ENCODE data around the gene ST7. TPM values are rescaled to one million over a fixed set of nuclear protein-coding genes. Genes with fewer than 3 reads are reported as not detected.
"Not testable (repeated sequence)": the region's sequence is repeated elsewhere in the genome, so short reads cannot be mapped to it uniquely, and the experiment has no call there.

ST7 gene
- total RNA-seq, 2 experiments from 2014 or later: 5.2 to 7.0 TPM

GRCh38 chr7:116953906-116954838 lies 871 bp downstream of the ST7 start:
- H3K27ac Mint-ChIP-seq: peak overlapping the region; percentile 91
- H3K4me1 Mint-ChIP-seq: peaks cover 23% of the 10 kb centered on the region
- ChIA-PET CTCF (interaction anchor here (0.9 kb wide), 1 partner anchor 24 kb away, joined by 7 read pairs; no protein-coding TSS in a partner anchor), POLR2A (no interaction called here)
- peaks cover 3% of the 10 kb centered on the region for H3K36me3 Mint-ChIP-seq (ENCODE audit: low read depth)
- no peaks in the 10 kb centered on the region for H3K27me3 Mint-ChIP-seq
- peak overlapping the region; percentile 87 for H3K4me3 Mint-ChIP-seq
- peak; percentile 13 for DNase-seq
- no peaks in the 10 kb centered on the region for H3K9me3 Mint-ChIP-seq

- H3K27ac Mint-ChIP-seq: no peak overlapping the region
- ChIA-PET POLR2A (no interaction called here), CTCF (no interaction called here)
Observed at GRCh38 chr7:116955340-116955739, 2.0 kb downstream of the ST7 start.

GRCh38 chr7:116955801-116956476 lies 2.6 kb downstream of the ST7 start:
- POLR2A ChIA-PET: no interaction called here

More at GRCh38 chr7:116955340-116955739, 2.0 kb downstream of the ST7 start:
- Mint-ChIP-seq H3K4me1 (peaks cover 23% of the 10 kb centered on the region), H3K9me3 (no peaks in the 10 kb centered on the region), H3K27me3 (no peaks in the 10 kb centered on the region), H3K36me3 (ENCODE audit: low read depth) (peaks cover 3% of the 10 kb centered on the region), H3K4me3 (peak overlapping the region; percentile 37)
- DNase-seq: no peak

DNA sequence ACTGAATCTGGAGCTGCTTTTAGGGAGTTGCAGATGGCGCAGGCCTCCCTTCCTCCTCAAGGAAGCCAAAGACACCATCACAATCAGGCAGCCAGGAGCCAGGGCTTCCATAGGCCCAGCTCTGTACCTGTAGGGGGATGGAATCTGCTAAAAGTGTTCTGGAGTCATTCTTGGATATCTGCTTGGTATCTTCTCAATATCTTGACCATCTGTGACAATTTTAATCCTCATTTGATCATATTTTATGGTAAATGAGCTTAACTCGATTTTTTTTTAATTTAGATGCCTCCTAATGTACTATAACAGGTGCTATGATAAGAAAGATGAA lies 3.1 kb downstream of the ST7 start:
- H3K4me3 Mint-ChIP-seq: no peak overlapping the region
- H3K9me3 Mint-ChIP-seq: no peaks in the 10 kb centered on the region

More at GRCh38 chr7:116955801-116956476, 2.6 kb downstream of the ST7 start:
- no peaks in the 10 kb centered on the region for H3K27me3 Mint-ChIP-seq
- CTCF ChIA-PET: interaction anchor here (1.0 to 1.1 kb wide), 3 partner anchors 14 to 32 kb away, joined by 3 to 4 read pairs (median 3); no protein-coding TSS in a partner anchor
- H3K4me1 Mint-ChIP-seq: peaks cover 23% of the 10 kb centered on the region
- H3K36me3 Mint-ChIP-seq (ENCODE audit: low read depth): peaks cover 5% of the 10 kb centered on the region
- DNase-seq: no peak
- H3K27ac Mint-ChIP-seq: no peak overlapping the region
- no peak overlapping the region for H3K4me3 Mint-ChIP-seq
- H3K9me3 Mint-ChIP-seq: no peaks in the 10 kb centered on the region

GRCh38 chr7:116957874-116958273 lies 4.6 kb downstream of the ST7 start:
- Mint-ChIP-seq H3K4me3 (no peak overlapping the region), H3K9me3 (no peaks in the 10 kb centered on the region), H3K27me3 (no peaks in the 10 kb centered on the region), H3K36me3 (ENCODE audit: low read depth) (peaks cover 5% of the 10 kb centered on the region), H3K27ac (no peak overlapping the region), H3K4me1 (peaks cover 21% of the 10 kb centered on the region)
- DNase-seq: no peak
- POLR2A ChIA-PET: no interaction called here
- CTCF ChIA-PET: interaction anchor here (0.9 kb wide), 1 partner anchor 9 kb away, joined by 3 read pairs; no protein-coding TSS in a partner anchor

More for the DNA sequence above, 3.1 kb downstream of the ST7 start:
- H3K27ac Mint-ChIP-seq: no peak overlapping the region
- no peak for DNase-seq
- peaks cover 23% of the 10 kb centered on the region for H3K4me1 Mint-ChIP-seq
- H3K27me3 Mint-ChIP-seq: no peaks in the 10 kb centered on the region
- ChIA-PET POLR2A (no interaction called here), CTCF (interaction anchor here (1.0 to 1.1 kb wide), 3 partner anchors 14 to 32 kb away, joined by 3 to 4 read pairs (median 3); no protein-coding TSS in a partner anchor)
- H3K36me3 Mint-ChIP-seq (ENCODE audit: low read depth): peaks cover 5% of the 10 kb centered on the region

- H3K9me3 Mint-ChIP-seq; DNase-seq; H3K4me1 Mint-ChIP-seq; CTCF ChIA-PET; H3K27ac Mint-ChIP-seq; POLR2A ChIA-PET; H3K4me3 Mint-ChIP-seq; H3K36me3 Mint-ChIP-seq (ENCODE audit: low read depth); H3K27me3 Mint-ChIP-seq: not testable (repeated sequence)
Observed at GRCh38 chr7:116961966-116962673, 8.8 kb downstream of the ST7 start.

GRCh38 chr7:116963234-116963633 lies 9.9 kb downstream of the ST7 start:
- POLR2A ChIA-PET: no interaction called here

GRCh38 chr7:116966601-116967000 lies 13.3 kb downstream of the ST7 start:
- POLR2A ChIA-PET: no interaction called here
- DNase-seq: no peak
- H3K4me1 Mint-ChIP-seq: peaks cover 8% of the 10 kb centered on the region
- no peaks in the 10 kb centered on the region for H3K36me3 Mint-ChIP-seq (ENCODE audit: low read depth)
- no peak overlapping the region for H3K27ac Mint-ChIP-seq
- H3K27me3 Mint-ChIP-seq: no peaks in the 10 kb centered on the region
- no peaks in the 10 kb centered on the region for H3K9me3 Mint-ChIP-seq
- CTCF ChIA-PET: no interaction called here
- H3K4me3 Mint-ChIP-seq: no peak overlapping the region

More at GRCh38 chr7:116963234-116963633, 9.9 kb downstream of the ST7 start:
- Mint-ChIP-seq H3K36me3 (ENCODE audit: low read depth) (peaks cover 3% of the 10 kb centered on the region), H3K9me3 (no peaks in the 10 kb centered on the region), H3K4me1 (peaks cover 4% of the 10 kb centered on the region), H3K27me3 (no peaks in the 10 kb centered on the region), H3K27ac (no peak overlapping the region), H3K4me3 (no peak overlapping the region)
- DNase-seq: no peak
- CTCF ChIA-PET: no interaction called here

DNA sequence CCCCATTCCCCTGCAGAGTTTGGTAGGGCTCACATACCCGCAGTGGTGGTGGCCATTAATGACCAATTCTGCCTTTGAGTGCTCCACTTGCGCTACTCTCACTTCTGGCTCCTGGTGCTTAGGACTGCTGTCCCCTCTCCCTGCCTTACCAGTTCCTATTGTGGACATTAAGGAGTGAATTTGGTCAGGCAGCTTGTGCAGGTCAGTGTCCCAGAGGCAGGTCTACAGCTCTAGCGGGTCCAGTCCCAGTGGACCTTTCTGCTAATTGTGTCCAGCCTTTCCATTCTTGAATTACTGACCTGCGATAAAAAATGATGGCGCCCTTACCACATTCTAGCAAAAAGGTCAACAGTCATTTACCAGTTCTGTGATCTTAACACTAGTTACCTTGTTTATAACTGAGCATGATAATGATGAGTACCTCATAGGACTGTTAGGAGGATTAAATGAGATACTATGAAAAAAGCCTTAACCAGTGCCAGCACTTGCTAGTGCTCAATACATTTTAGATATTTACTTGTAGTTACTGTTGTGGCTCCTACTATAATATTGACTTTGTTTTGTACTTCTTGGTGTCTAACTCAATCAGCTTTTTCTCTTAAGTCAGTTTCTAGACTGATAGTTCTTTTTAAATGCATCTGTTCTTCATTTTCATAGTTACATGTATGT lies 14.1 kb downstream of the ST7 start:
- no peaks in the 10 kb centered on the region for H3K27me3 Mint-ChIP-seq
- no peaks in the 10 kb centered on the region for H3K9me3 Mint-ChIP-seq
- DNase-seq: no peak
- H3K4me3 Mint-ChIP-seq: no peak overlapping the region
- H3K4me1 Mint-ChIP-seq: peaks cover 8% of the 10 kb centered on the region
- POLR2A ChIA-PET: no interaction called here
- CTCF ChIA-PET: no interaction called here
- no peak overlapping the region for H3K27ac Mint-ChIP-seq
- H3K36me3 Mint-ChIP-seq (ENCODE audit: low read depth): no peaks in the 10 kb centered on the region

DNA sequence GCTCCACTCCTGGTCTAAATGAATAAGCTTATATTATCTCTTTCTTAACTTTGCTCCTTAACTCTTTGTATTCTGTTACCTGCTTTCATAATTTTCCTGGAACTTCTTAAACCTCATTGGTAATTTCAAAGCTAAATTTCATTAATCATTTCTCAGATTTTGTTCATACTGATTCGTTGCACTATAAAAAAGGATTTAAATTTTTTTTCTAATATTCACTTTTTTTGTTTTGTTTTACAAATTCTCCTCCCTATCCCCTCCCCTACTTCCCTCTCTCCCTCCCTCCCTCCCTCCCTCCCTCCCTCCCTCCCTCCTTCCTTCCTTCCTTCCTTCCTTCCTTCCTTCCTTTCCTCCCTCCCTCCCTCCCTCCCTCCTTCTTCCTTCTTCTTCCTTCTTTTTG lies 14.7 kb downstream of the ST7 start:
- POLR2A ChIA-PET: no interaction called here

GRCh38 chr7:116968631-116969030 lies 15.3 kb downstream of the ST7 start:
- Mint-ChIP-seq H3K4me3 (no peak overlapping the region), H3K36me3 (ENCODE audit: low read depth) (no peaks in the 10 kb centered on the region), H3K27ac (no peak overlapping the region), H3K27me3 (no peaks in the 10 kb centered on the region), H3K9me3 (no peaks in the 10 kb centered on the region), H3K4me1 (peaks cover 4% of the 10 kb centered on the region)
- ChIA-PET POLR2A (no interaction called here), CTCF (no interaction called here)
- no peak for DNase-seq

More for the DNA sequence above, 14.7 kb downstream of the ST7 start:
- no peak for DNase-seq
- CTCF ChIA-PET: no interaction called here
- Mint-ChIP-seq H3K4me1 (peaks cover 4% of the 10 kb centered on the region), H3K27me3 (no peaks in the 10 kb centered on the region), H3K4me3 (no peak overlapping the region), H3K36me3 (ENCODE audit: low read depth) (no peaks in the 10 kb centered on the region), H3K9me3 (no peaks in the 10 kb centered on the region), H3K27ac (no peak overlapping the region)

DNA sequence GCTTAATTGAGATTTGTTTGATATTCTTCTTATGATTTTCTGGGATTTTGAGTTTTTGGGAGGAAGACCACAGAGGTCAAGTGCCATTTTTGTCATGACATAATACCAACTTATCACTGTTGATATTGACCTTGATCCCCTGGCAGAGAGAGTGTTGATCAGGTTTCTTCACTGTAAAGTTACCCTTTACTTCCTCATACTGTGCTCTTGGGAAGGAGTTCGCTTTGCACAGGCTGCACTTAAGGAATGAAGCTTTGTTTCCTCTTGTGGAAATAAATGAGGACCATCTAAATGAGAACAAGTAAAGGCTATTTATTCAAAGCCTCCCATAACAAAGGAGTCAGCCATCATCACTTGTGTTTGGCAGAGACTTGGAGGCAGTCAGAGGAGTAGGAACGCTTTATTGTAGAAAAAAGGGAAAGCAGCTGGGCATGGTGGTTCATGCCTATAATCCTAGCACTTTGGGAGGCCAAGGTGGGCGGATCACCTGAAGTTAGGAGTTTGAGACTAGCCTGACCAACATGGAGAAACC lies 16.1 kb downstream of the ST7 start:
- H3K4me3 Mint-ChIP-seq: no peak overlapping the region
- POLR2A ChIA-PET: no interaction called here
- peaks cover 4% of the 10 kb centered on the region for H3K4me1 Mint-ChIP-seq
- H3K36me3 Mint-ChIP-seq (ENCODE audit: low read depth): no peaks in the 10 kb centered on the region
- no peak overlapping the region for H3K27ac Mint-ChIP-seq
- CTCF ChIA-PET: no interaction called here
- no peaks in the 10 kb centered on the region for H3K27me3 Mint-ChIP-seq
- H3K9me3 Mint-ChIP-seq: no peaks in the 10 kb centered on the region
- DNase-seq: no peak
